WTC11 (cell line): ENCODE data around the gene PRDM15.

Experiments used
- AFF4 ChIP-seq: sonication (generic); formaldehyde crosslinking; IDR thresholded peaks from 2 replicates; pipeline ENCODE4 v1.8.1; 2023; ENCODE audit warnings: mild to moderate bottlenecking, missing genetic modification reagents, borderline replicate concordance
- ATF2 ChIP-seq: sonication (generic); formaldehyde crosslinking; IDR thresholded peaks from 2 replicates; pipeline ENCODE4 v1.8.1; 2022; ENCODE audit warnings: low read depth, missing genetic modification reagents, borderline replicate concordance
- CREB1 ChIP-seq: sonication (generic); formaldehyde crosslinking; IDR thresholded peaks from 2 replicates; pipeline ENCODE4 v1.8.0; 2023; ENCODE audit warnings: mild to moderate bottlenecking, missing genetic modification reagents
- CTCF ChIP-seq: fragments of 200-600 bp; IDR thresholded peaks from 2 replicates; pipeline ENCODE4 v1.8.0; 2022; ENCODE audit warnings: antibody characterized with exemption
- ESRRA ChIP-seq: sonication (generic); formaldehyde crosslinking; IDR thresholded peaks from 2 replicates; pipeline ENCODE4 v1.8.1; 2022; ENCODE audit warnings: mild to moderate bottlenecking, missing genetic modification reagents, borderline replicate concordance
- ETV6 ChIP-seq: sonication (generic); formaldehyde crosslinking; IDR thresholded peaks from 2 replicates; pipeline ENCODE4 v1.8.1; 2022; ENCODE audit warnings: mild to moderate bottlenecking, missing genetic modification reagents
- NFYB ChIP-seq: sonication (generic); formaldehyde crosslinking; conservative IDR thresholded peaks from 2 replicates; pipeline ENCODE4 v1.8.0; 2022; ENCODE audit warnings: low read depth, missing genetic modification reagents
- OVOL2 ChIP-seq: fragments of 250-450 bp; sonication (Bioruptor Pico); IDR thresholded peaks from 2 replicates; pipeline ENCODE4 v1.9.0; 2021; ENCODE audit warnings: mild to moderate bottlenecking, borderline replicate concordance
- SMAD3 ChIP-seq: sonication (generic); formaldehyde crosslinking; IDR thresholded peaks from 2 replicates; pipeline ENCODE4 v1.8.0; 2022; ENCODE audit warnings: missing genetic modification reagents, mild to moderate bottlenecking, borderline replicate concordance
- STAT6 ChIP-seq: sonication (generic); formaldehyde crosslinking; conservative IDR thresholded peaks from 2 replicates; pipeline ENCODE4 v1.8.1; 2023; ENCODE audit warnings: mild to moderate bottlenecking, low read depth, missing genetic modification reagents, moderate library complexity

- no peak for TF ChIP-seq SMAD3 (CRISPR knock-in tag)
- no peak for TF ChIP-seq ESRRA
- no peak for TF ChIP-seq CTCF
- TF ChIP-seq ETV6 (CRISPR knock-in tag) = no peak
- TF ChIP-seq CREB1 (CRISPR knock-in tag) = no peak
- no peak for TF ChIP-seq OVOL2 (CRISPR knock-in tag)
- no peak for TF ChIP-seq STAT6
- TF ChIP-seq AFF4 (CRISPR knock-in tag) = no peak
- no peak for TF ChIP-seq NFYB (CRISPR knock-in tag)
- TF ChIP-seq ATF2 (CRISPR knock-in tag) = no peak
Measured at GRCh38 chr21:41815652-41816582, 63.2 kb downstream of the PRDM15 start.
